ENCODE measurements around the gene USP22. TPM values are rescaled to one million over a fixed set of nuclear protein-coding genes. Genes with fewer than 3 reads are reported as not detected.
A peak's percentile ranks its signal among the peaks of the same experiment; 100 is the strongest.

The USP22 gene
- polyA plus RNA-seq, 1 donor (not counting 4 experiments of a cell fraction or from before 2014, with no cell fraction given), result 111 TPM

GRCh38 chr17:20988896-20989295, 53.9 kb downstream of the USP22 start:
- Histone ChIP-seq H3K27ac (ENCODE audit: control insufficient read depth, insufficient read depth, low read length) (no peak overlapping the region), H3K27me3 (ENCODE audit: control insufficient read depth, extremely low read depth, insufficient read depth, low read length) (no peaks in the 10 kb centered on the region), H3K36me3 (ENCODE audit: control insufficient read depth in 2 of 2, extremely low read depth in 1 of 2, insufficient read depth in 2 of 2, low read length in 2 of 2) (no peaks in the 10 kb centered on the region), H3K4me3 (ENCODE audit: control insufficient read depth in 2 of 3, extremely low read depth in 1 of 3, insufficient read depth in 2 of 3, low read depth in 1 of 3, low read length in 3 of 3) (no peak overlapping the region), H3K79me2 (ENCODE audit: control insufficient read depth, insufficient read depth, low read length) (no peaks in the 10 kb centered on the region), H3K4me2 (ENCODE audit: control insufficient read depth, extremely low read depth, insufficient read depth, low read depth, low read length) (no peak overlapping the region), H4K20me1 (ENCODE audit: control insufficient read depth, extremely low read depth, insufficient read depth, low read length) (no peaks in the 10 kb centered on the region), H3K9me1 (ENCODE audit: control insufficient read depth, extremely low read depth, insufficient read depth, low read length) (no peaks in the 10 kb centered on the region), H3K4me1 (ENCODE audit: control insufficient read depth, extremely low read depth, insufficient read depth, low read length) (peaks cover 3% of the 10 kb centered on the region), H3K9ac (ENCODE audit: control insufficient read depth, extremely low read depth, insufficient read depth, low read length) (no peak overlapping the region), H3K9me3 (ENCODE audit: control insufficient read depth, low read depth, low read length) (no peaks in the 10 kb centered on the region), H2AFZ (ENCODE audit: control insufficient read depth, low read length) (no peak overlapping the region)
- no peak for FAIRE-seq
- dilution Hi-C loops (cut with MboI; ENCODE audit: extremely low pct_ligation_motif_present, low sequenced_read_pairs), result no loop called here
- TF ChIP-seq CTCF (optimal IDR thresholded peaks at IDR 0.05 in 1 of 3, IDR thresholded peaks at IDR 0.05 in 1 of 3, conservative IDR thresholded peaks at IDR 0.05 in 1 of 3; ENCODE audit: extremely low read depth in 1 of 3, insufficient read depth in 2 of 3, low read length in 3 of 3) (no peak), EZH2 (IDR thresholded peaks at IDR 0.05; ENCODE audit: low read length) (no peak)
- no peak for DNase-seq (ENCODE audit: low read depth, low spot score)

- DNase-seq (ENCODE audit: low read depth, low spot score) (no peak), FAIRE-seq (no peak)
- dilution Hi-C loops (cut with MboI; ENCODE audit: extremely low pct_ligation_motif_present, low sequenced_read_pairs), result no loop called here
- H3K9me3 ChIP-seq (ENCODE audit: control insufficient read depth, low read depth, low read length), result no peaks in the 10 kb centered on the region
- no peak for TF ChIP-seq EZH2 (IDR thresholded peaks at IDR 0.05; ENCODE audit: low read length)
- TF ChIP-seq CTCF (optimal IDR thresholded peaks at IDR 0.05 in 1 of 3, IDR thresholded peaks at IDR 0.05 in 1 of 3, conservative IDR thresholded peaks at IDR 0.05 in 1 of 3; ENCODE audit: extremely low read depth in 1 of 3, insufficient read depth in 2 of 3, low read length in 3 of 3), result peak in 1 of 3 experiments; percentile 9
- no peaks in the 10 kb centered on the region for H3K36me3 ChIP-seq (ENCODE audit: control insufficient read depth in 2 of 2, extremely low read depth in 1 of 2, insufficient read depth in 2 of 2, low read length in 2 of 2)
- no peak overlapping the region for H2AFZ ChIP-seq (ENCODE audit: control insufficient read depth, low read length)
- no peaks in the 10 kb centered on the region for H3K9me1 ChIP-seq (ENCODE audit: control insufficient read depth, extremely low read depth, insufficient read depth, low read length)
- H3K27ac ChIP-seq (ENCODE audit: control insufficient read depth, insufficient read depth, low read length), result no peak overlapping the region
- no peaks in the 10 kb centered on the region for H4K20me1 ChIP-seq (ENCODE audit: control insufficient read depth, extremely low read depth, insufficient read depth, low read length)
- H3K4me3 ChIP-seq (ENCODE audit: control insufficient read depth in 2 of 3, extremely low read depth in 1 of 3, insufficient read depth in 2 of 3, low read depth in 1 of 3, low read length in 3 of 3), result no peak overlapping the region
- no peaks in the 10 kb centered on the region for H3K27me3 ChIP-seq (ENCODE audit: control insufficient read depth, extremely low read depth, insufficient read depth, low read length)
- H3K4me2 ChIP-seq (ENCODE audit: control insufficient read depth, extremely low read depth, insufficient read depth, low read depth, low read length), result no peak overlapping the region
- no peak overlapping the region for H3K9ac ChIP-seq (ENCODE audit: control insufficient read depth, extremely low read depth, insufficient read depth, low read length)
- no peaks in the 10 kb centered on the region for H3K79me2 ChIP-seq (ENCODE audit: control insufficient read depth, insufficient read depth, low read length)
- peaks cover 2% of the 10 kb centered on the region for H3K4me1 ChIP-seq (ENCODE audit: control insufficient read depth, extremely low read depth, insufficient read depth, low read length)
These were observed 54.7 kb downstream of the USP22 start for GRCh38 chr17:20988001-20988636.

All from keratinocyte (primary cell).